Stomach (tissue), 9 donors: ENCODE measurements around the gene CERK. TPM values are rescaled to one million over a fixed set of nuclear protein-coding genes. Genes with fewer than 3 reads are reported as not detected.
A peak's percentile ranks its signal among the peaks of the same experiment; 100 is the strongest.

Experiments
- DNase-seq, 2 donors: peaks; one replicate each; pipeline versions ENCODE4 v3.0.0 to v3.0.0-alpha.2; 2013 to 2019
- H3K27ac ChIP-seq, 5 donors: fragments of 200-600 bp in 4 of 5; sonication (generic) in 4 of 5; one replicate each; pipeline ENCODE4 v1.5.1; 2013 to 2019; ENCODE audit warnings: mild to moderate bottlenecking in 1 of 5, moderate library complexity in 1 of 5
- H3K27me3 ChIP-seq, 3 donors: fragments of 200-600 bp; sonication (generic); one replicate each; pipeline ENCODE4 v1.5.1; 2017 to 2019; ENCODE audit warnings: mixed run types in 1 of 3
- H3K36me3 ChIP-seq, 4 donors: fragments of 200-600 bp; sonication (generic); 1 replicate in 3 of 4; 2 replicates in 1 of 4; pipeline ENCODE4 v1.5.1; 2016 to 2019
- H3K4me1 ChIP-seq, 4 donors: fragments of 200-600 bp; sonication (generic); one replicate each; pipeline ENCODE4 v1.5.1; 2016 to 2019
- H3K4me3 ChIP-seq, 4 donors: fragments of 200-600 bp; sonication (generic) in 3 of 4; one replicate each; pipeline ENCODE4 v1.5.1; 2016 to 2019; ENCODE audit warnings: mild to moderate bottlenecking in 1 of 4
- H3K9me3 ChIP-seq, 4 donors: fragments of 200-600 bp; sonication (generic); one replicate each; pipeline ENCODE4 v1.5.1; 2016 to 2019
- EP300 ChIP-seq: sonication (generic); formaldehyde crosslinking; IDR thresholded peaks from one replicate; pipeline ENCODE4 v1.6.1; 2017; ENCODE audit warnings: antibody characterized with exemption
- POLR2A ChIP-seq, 4 donors: fragments of 450-650 bp; IDR thresholded peaks; one replicate each; pipeline ENCODE4 v1.6.1; 2016; ENCODE audit warnings: antibody characterized with exemption in 4 of 4, control low read depth in 2 of 4, mild to moderate bottlenecking in 1 of 4, moderate library complexity in 1 of 4
- POLR2AphosphoS5 ChIP-seq, 3 donors: sonication (generic); formaldehyde crosslinking; IDR thresholded peaks; one replicate each; pipeline ENCODE4 v1.6.1; 2016; ENCODE audit warnings: antibody characterized with exemption in 3 of 3
- WGBS, 5 donors: extraction: QIAGEN DNeasy Blood & Tissue Kit in 3 of 5; methylation state at CpG; one replicate each; pipeline versions ENCODE4 v1.1.5 to v1.1.7; 2013 to 2018; 5-methylcytosine and 5-hydroxymethylcytosine counted together
- intact Hi-C: fragments of 100-400 bp; cut with DNase I; formaldehyde crosslinking; loops from one replicate; pipeline ENCODE4 v1.15.1; 2023; ENCODE audit warnings: low total_unique reads
- polyA plus RNA-seq, 3 donors: library from polyadenylated mRNA; stranded (reverse); fragments of 200-250 nt; gene quantifications; one replicate each; pipeline ENCODE4 v1.2.3, GENCODE V29; 2013
- total RNA-seq, 5 donors: library from RNA; depleted of rRNA; stranded (reverse); fragments of >200 nt; gene quantifications; one replicate each; pipeline versions ENCODE4 v1.1.0 to v1.2.3, GENCODE V29; 2014 to 2016
- TF ChIP-seq, protein P1 (sequence below), 7 experiments: fragments of 450-650 bp in 4 of 7; fragments of 200-600 bp in 3 of 7; sonication (generic) in 3 of 7; IDR thresholded peaks; one replicate each; pipeline ENCODE4 v1.5.1; 2016 to 2019; ENCODE audit warnings: antibody characterized with exemption in 7 of 7, control low read depth in 2 of 7, mild to moderate bottlenecking in 1 of 7
- donor health status: healthy with polysubstance abuse.
- donor health status: Bipolar disorder and iron deficiency.
- donor health status: healthy.

The CERK gene
- total and polyA plus RNA-seq, 8 donors: 12.5 to 59.4 (median 31.5) TPM

DNA sequence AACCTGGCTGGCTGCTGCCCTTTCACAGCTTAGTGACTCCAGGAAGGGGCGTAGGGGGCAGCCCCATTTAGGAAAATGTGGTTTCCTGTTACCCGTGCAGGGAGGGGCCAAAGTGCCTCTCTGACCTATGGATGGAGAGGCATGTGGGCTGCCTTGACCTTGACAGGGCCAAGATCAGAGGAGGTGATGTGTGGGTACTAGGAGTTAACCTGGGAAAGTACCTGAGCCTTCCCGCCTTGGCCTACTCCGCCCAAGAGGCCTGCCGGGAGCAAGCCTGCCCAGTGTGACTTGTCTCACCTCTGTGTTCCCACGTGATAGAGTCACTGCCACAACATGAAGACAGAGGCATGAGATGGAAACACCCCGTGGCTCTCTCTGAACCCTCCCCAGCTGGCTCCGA, 84.5 kb downstream of the CERK start:
- no peak for TF ChIP-seq EP300
- no peak for TF ChIP-seq POLR2A (IDR thresholded peaks at IDR 0.05)
- no peak for TF ChIP-seq POLR2AphosphoS5 (IDR thresholded peaks at IDR 0.05)
- TF ChIP-seq, protein P1, sequence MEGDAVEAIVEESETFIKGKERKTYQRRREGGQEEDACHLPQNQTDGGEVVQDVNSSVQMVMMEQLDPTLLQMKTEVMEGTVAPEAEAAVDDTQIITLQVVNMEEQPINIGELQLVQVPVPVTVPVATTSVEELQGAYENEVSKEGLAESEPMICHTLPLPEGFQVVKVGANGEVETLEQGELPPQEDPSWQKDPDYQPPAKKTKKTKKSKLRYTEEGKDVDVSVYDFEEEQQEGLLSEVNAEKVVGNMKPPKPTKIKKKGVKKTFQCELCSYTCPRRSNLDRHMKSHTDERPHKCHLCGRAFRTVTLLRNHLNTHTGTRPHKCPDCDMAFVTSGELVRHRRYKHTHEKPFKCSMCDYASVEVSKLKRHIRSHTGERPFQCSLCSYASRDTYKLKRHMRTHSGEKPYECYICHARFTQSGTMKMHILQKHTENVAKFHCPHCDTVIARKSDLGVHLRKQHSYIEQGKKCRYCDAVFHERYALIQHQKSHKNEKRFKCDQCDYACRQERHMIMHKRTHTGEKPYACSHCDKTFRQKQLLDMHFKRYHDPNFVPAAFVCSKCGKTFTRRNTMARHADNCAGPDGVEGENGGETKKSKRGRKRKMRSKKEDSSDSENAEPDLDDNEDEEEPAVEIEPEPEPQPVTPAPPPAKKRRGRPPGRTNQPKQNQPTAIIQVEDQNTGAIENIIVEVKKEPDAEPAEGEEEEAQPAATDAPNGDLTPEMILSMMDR (IDR thresholded peaks at IDR 0.05): no peak
- intact Hi-C loops: no loop called here
- WGBS, 5 donors: 51 to 70% (median 57%) methylated on average over 8 of the region's 8 CpGs
- Histone ChIP-seq H3K27me3 (no peaks in the 10 kb centered on the region), H3K4me1 (peaks cover 41 to 54% (median 46%) of the 10 kb centered on the region in 4 donors), H3K4me3 (no peak overlapping the region), H3K36me3 (peaks cover 0 to 19% (median 7%) of the 10 kb centered on the region in 4 donors), H3K27ac (peak overlapping the region in 3 of 5 donors; percentile 26 to 65 (median 54)), H3K9me3 (no peaks in the 10 kb centered on the region)
- no peak for DNase-seq

DNA sequence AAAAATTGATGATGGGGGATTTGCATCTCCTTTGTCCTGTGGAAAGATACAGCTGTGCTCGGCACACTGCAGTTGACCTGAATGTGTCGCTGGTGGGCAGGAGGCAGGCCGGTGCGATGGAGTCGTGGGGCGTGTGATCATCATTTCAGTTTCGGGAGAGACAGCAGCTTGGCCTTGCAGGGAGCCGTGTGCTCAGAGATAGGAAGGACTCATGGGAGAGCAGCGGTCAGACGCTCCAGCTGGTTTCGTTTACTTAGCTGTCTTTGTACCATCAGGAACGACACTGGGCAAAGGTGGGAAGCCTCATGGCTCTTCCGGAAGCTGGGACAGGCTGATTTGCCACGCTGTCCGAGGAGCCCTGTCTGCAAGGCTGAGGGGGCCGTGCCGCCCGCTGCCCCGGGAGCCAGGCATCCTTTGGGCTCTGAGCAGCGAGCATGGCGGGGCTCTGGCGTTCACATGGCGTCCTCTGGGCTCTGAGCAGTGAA, 85.2 kb downstream of the CERK start:
- Histone ChIP-seq H3K9me3 (no peaks in the 10 kb centered on the region), H3K4me3 (peak overlapping the region in 1 of 4 donors; percentile 19), H3K27me3 (no peaks in the 10 kb centered on the region), H3K36me3 (peaks cover 0 to 12% (median under 1%) of the 10 kb centered on the region in 4 donors), H3K27ac (peak overlapping the region in 4 of 5 donors; percentile 27 to 65 (median 57)), H3K4me1 (peaks cover 41 to 59% (median 47%) of the 10 kb centered on the region in 4 donors)
- TF ChIP-seq, protein P1 (IDR thresholded peaks at IDR 0.05): no peak
- TF ChIP-seq EP300 (no peak), POLR2A (IDR thresholded peaks at IDR 0.05) (no peak), POLR2AphosphoS5 (IDR thresholded peaks at IDR 0.05) (no peak)
- WGBS, 5 donors: 50 to 76% (median 74%) methylated on average over 14 to 23 of the region's 23 CpGs
- intact Hi-C loops: no loop called here
- DNase-seq: peak in 1 of 2 donors; percentile 63

DNA sequence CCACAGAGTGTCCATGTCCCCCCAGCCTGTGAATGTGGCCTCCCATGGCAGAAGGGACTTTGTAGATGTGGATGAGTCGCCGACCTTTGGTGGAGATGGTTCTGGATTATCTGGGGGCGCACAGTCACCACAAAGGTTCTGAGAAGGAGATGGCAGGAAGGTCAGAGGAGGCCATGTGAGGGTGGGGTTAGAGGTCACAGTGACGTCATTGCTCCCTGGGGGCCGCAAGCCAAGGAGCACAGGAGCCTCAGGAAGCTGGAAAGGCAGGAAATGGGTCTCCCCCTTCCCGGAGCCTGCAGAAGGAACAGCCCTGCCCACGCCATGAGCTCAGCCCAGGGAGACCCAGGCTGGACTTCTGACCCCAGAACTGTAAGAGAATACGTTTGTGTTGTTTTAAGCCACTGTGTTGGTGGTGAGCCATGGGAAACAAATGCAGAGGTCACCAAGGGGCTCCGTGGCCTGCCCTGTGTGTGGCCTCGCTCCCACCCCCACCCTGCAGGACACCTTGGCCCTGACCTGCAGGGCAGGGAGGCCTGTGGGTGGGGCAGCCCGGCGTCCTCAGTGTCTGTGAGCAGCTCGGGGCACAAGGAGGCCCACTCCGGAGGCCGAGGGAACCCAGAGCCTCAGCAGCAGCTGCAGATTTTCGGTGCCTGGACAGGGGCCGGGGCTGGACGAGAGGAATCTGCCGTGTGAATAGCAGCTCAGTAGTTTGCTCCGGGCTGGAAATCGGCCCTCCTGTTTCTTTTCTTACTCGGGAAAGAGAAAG, 85.8 kb downstream of the CERK start:
- DNase-seq: peak in 1 of 2 donors; percentile 74
- Histone ChIP-seq H3K27me3 (no peaks in the 10 kb centered on the region), H3K4me3 (no peak overlapping the region), H3K9me3 (no peaks in the 10 kb centered on the region), H3K36me3 (peaks cover 0 to 6% (median 0%) of the 10 kb centered on the region in 4 donors), H3K27ac (peak overlapping the region in 4 of 5 donors; percentile 27 to 65 (median 57)), H3K4me1 (peaks cover 41 to 65% (median 53%) of the 10 kb centered on the region in 4 donors)
- no peak for TF ChIP-seq POLR2AphosphoS5 (IDR thresholded peaks at IDR 0.05)
- TF ChIP-seq POLR2A (IDR thresholded peaks at IDR 0.05): no peak
- TF ChIP-seq, protein P1 (IDR thresholded peaks at IDR 0.05): no peak
- TF ChIP-seq EP300: no peak
- intact Hi-C loops: no loop called here
- WGBS, 5 donors: 58 to 62% (median 59%) methylated on average over 20 to 22 of the region's 22 CpGs

DNA sequence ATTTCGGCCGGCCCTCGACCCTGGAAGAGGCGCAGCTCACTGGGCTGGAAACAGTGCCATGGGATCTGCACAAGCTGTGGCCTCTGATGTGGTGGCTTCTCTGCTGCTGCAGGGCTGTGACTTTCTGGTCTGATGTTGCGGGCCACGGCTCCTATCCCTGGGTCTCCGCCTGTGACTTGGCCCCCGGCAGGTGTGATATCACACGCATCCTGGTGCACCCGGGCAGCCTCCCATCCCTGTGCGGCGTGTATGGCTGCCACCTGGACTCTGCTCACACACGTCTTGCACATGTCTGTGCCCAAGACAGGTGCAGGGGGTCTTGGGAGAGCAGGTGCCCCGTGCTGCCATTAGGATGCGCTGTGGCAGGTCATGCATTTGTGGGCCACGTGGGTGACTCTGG, 86.7 kb downstream of the CERK start:
- peaks cover 41 to 75% (median 62%) of the 10 kb centered on the region in 4 donors for H3K4me1 ChIP-seq
- H3K36me3 ChIP-seq: peaks cover 0 to 4% (median 0%) of the 10 kb centered on the region in 4 donors
- WGBS, 5 donors: 87 to 100% (median 94%) methylated on average over 2 to 16 of the region's 16 CpGs
- DNase-seq: no peak
- no peaks in the 10 kb centered on the region for H3K27me3 ChIP-seq
- H3K4me3 ChIP-seq: no peak overlapping the region
- no peaks in the 10 kb centered on the region for H3K9me3 ChIP-seq
- H3K27ac ChIP-seq: peak overlapping the region in 2 of 5 donors; percentile 27 to 73
- TF ChIP-seq POLR2AphosphoS5 (IDR thresholded peaks at IDR 0.05) (no peak), EP300 (no peak), POLR2A (IDR thresholded peaks at IDR 0.05) (no peak)
- TF ChIP-seq, protein P1 (IDR thresholded peaks at IDR 0.05): no peak
- intact Hi-C loops: no loop called here
